BJ (cell line): ENCODE data around the gene MALRD1. TPM values are rescaled to one million over a fixed set of nuclear protein-coding genes. Genes with fewer than 3 reads are reported as not detected.

ENCODE experiments used
- CTCF ChIA-PET: fragments of 350-600 bp; formaldehyde crosslinking; extraction: SDS; loops from one replicate; lab custom pipeline; 2021; ENCODE audit warnings: antibody characterized with exemption, inconsistent platforms; lab: Yijun Ruan, JAX
- POLR2A ChIA-PET: fragments of 300-600 bp; sonication (Branson Sonifier 250); formaldehyde crosslinking; extraction: SDS; loops from one replicate; lab custom pipeline; 2021; ENCODE audit warnings: antibody characterized with exemption; lab: Charles Lee
- DNase-seq: peaks from one replicate; pipeline ENCODE4 v3.0.0-alpha.2; 2011; ENCODE audit warnings: low read depth
- H3K27me3 ChIP-seq: 2 replicates; pipeline ENCODE4 v1.6.0; 2011; ENCODE audit warnings: low read length; ENCODE audit not compliant: control insufficient read depth, insufficient read depth
- H3K36me3 ChIP-seq: 2 replicates; pipeline ENCODE4 v1.5.1; 2011; ENCODE audit warnings: low read length; ENCODE audit not compliant: control insufficient read depth, insufficient read depth
- H3K4me3 ChIP-seq: 2 replicates; pipeline ENCODE4 v1.5.1; 2011; ENCODE audit warnings: low read depth, mild to moderate bottlenecking, control low read depth, low read length
- polyA plus RNA-seq: library from polyadenylated mRNA; depleted of rRNA; stranded (reverse); fragments of >200 nt; gene quantifications from 2 replicates; pipeline ENCODE4 v1.2.3, GENCODE V29; 2011
- TF ChIP-seq, protein P1 (sequence below): IDR thresholded peaks from 2 replicates; pipeline ENCODE4 v1.5.1; 2011; ENCODE audit warnings: low read depth, mild to moderate bottlenecking, control low read depth, inconsistent platforms, low read length, moderate library complexity; ENCODE audit not compliant: insufficient read depth

The MALRD1 gene
- polyA plus RNA-seq, 1 experiment: not detected

DNA sequence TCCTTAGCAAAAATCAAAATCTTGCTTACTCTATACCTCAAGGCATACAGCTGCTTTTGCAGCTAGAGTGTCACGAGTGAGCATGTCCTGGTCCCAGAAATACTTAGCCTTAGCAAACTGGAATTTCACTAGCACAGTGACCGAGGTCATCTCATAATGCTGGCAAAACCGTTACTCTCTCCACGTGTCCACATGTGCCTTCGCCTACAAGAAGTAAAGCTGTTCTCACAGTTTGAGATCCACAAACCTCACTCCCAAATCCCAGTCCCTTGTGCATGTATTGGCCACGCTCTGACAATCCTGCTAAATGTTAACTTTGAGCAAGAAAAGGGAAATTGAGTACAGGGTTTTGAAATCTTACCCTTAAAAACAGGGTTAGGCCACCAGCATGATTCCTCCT, 656.6 kb downstream of the MALRD1 start:
- no peak overlapping the region for H3K4me3 ChIP-seq
- no peaks in the 10 kb centered on the region for H3K27me3 ChIP-seq
- CTCF ChIA-PET: no interaction called here
- no peaks in the 10 kb centered on the region for H3K36me3 ChIP-seq
- TF ChIP-seq, protein P1, sequence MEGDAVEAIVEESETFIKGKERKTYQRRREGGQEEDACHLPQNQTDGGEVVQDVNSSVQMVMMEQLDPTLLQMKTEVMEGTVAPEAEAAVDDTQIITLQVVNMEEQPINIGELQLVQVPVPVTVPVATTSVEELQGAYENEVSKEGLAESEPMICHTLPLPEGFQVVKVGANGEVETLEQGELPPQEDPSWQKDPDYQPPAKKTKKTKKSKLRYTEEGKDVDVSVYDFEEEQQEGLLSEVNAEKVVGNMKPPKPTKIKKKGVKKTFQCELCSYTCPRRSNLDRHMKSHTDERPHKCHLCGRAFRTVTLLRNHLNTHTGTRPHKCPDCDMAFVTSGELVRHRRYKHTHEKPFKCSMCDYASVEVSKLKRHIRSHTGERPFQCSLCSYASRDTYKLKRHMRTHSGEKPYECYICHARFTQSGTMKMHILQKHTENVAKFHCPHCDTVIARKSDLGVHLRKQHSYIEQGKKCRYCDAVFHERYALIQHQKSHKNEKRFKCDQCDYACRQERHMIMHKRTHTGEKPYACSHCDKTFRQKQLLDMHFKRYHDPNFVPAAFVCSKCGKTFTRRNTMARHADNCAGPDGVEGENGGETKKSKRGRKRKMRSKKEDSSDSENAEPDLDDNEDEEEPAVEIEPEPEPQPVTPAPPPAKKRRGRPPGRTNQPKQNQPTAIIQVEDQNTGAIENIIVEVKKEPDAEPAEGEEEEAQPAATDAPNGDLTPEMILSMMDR: no peak
- DNase-seq: no peak
- POLR2A ChIA-PET: no interaction called here

DNA sequence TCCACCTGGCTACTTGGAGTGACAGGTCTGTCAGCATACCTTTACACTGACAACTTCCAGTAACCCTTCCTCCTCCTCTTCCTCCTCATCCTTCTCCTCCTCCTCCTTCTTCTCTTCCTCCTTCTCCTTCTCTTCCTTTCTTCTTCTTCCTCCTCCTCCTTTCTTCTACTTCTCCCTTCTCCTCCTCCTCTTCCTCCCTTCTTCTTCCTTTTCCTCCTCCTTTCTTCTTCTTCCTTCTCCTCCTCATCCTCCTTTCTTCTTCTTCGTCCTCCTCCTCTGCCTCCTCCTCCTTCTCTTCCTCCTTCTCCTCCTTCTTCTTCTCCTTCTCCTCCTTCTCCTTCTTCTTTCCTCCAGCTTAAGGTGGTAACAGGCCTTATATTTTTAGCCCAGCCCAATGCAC, 658.3 kb downstream of the MALRD1 start:
- CTCF ChIA-PET: no interaction called here
- POLR2A ChIA-PET: no interaction called here

DNA sequence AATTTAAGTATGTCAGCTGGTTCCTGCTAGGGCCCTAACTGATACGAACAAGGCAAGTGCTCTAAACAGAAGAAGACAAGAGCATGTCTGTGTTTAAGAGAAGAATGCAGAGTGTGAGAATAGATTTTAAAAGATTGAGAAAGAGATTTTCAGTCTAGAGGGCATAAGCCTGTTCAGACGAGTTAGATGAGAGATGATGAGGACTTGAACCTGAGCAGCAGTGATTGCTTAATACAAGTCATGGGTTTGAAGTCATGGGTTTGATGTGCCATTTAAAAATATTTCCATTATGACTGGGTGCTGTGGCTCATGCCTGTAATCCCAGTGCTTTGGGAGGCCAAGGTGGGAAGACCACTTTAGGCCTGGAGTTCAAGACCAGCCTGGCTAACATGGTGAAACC, 658.8 kb downstream of the MALRD1 start:
- no peak for DNase-seq
- POLR2A ChIA-PET: no interaction called here
- Histone ChIP-seq H3K36me3 (no peaks in the 10 kb centered on the region), H3K4me3 (no peak overlapping the region), H3K27me3 (no peaks in the 10 kb centered on the region)
- CTCF ChIA-PET: no interaction called here
- TF ChIP-seq, protein P1: no peak

More for the DNA sequence above, 658.3 kb downstream of the MALRD1 start:
- no peak overlapping the region for H3K4me3 ChIP-seq
- no peak for DNase-seq
- no peaks in the 10 kb centered on the region for H3K36me3 ChIP-seq
- no peaks in the 10 kb centered on the region for H3K27me3 ChIP-seq
- TF ChIP-seq, protein P1: no peak

DNA sequence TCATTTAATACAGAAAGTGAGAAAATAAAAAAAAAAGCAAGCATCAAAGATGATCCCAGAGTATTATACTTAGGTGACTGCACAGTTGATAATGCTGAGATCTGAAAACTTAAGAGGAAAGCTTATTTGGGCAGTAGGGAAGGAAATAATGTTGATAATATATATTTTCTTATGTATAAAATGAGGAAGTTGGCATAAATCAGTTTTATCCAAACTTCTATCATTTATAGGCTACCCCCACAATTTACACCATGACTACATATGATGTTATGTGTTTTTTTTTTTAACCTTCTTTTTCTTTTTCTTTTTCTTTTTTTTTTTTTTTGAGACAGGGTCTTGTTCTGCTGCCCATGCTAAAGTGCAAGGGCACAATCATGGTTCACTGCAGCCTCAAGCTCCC, 659.4 kb downstream of the MALRD1 start:
- TF ChIP-seq, protein P1: no peak
- no peak for DNase-seq
- ChIA-PET POLR2A (no interaction called here), CTCF (no interaction called here)
- no peaks in the 10 kb centered on the region for H3K27me3 ChIP-seq
- no peak overlapping the region for H3K4me3 ChIP-seq
- no peaks in the 10 kb centered on the region for H3K36me3 ChIP-seq

DNA sequence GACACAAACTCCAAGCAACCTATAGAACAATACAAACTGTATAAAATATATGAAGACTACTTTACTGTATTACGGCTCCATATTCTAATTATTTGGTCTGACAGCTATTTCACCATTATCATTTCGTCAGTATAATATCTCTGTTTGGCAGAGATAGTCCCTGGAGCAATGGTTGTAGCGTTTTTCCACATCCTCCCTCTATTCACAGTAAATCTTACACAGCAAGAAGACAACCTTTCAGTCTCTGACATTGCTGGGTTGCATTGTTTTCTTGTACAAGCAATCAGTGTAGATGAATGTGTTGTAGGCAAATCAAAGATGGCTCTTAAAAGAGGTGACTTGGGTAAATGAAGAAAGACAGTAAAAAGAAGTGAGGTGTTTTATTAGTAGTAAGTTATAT, 662.0 kb downstream of the MALRD1 start:
- POLR2A ChIA-PET: no interaction called here
- Histone ChIP-seq H3K36me3 (no peaks in the 10 kb centered on the region), H3K27me3 (no peaks in the 10 kb centered on the region), H3K4me3 (no peak overlapping the region)
- DNase-seq: no peak
- TF ChIP-seq, protein P1: no peak
- CTCF ChIA-PET: no interaction called here
